ENCODE data around the gene CCNI2. TPM values are rescaled to one million over a fixed set of nuclear protein-coding genes. Genes with fewer than 3 reads are reported as not detected.

Gene CCNI2
- total RNA-seq, 1 experiment from 2014 or later = 1.4 TPM

DNA sequence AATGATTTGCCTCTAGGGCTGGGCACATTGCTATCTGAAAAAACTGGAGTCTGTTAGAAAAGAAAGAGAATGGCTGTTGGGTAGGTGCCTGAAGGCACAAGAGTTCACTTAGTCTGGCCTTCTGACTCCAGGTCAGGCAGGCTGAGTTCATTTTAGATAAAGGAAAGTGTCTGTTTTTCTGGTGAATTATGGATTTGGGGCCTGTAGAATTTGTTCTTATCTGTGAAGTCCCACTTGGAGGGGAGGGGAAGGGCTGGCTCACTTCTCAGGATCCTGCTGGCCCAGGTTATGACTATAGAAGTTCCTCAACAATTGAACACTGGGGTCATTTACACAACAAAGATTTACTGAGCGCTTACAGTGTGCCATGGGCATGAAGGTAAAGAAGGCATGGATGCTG is 41.3 kb downstream of the CCNI2 start:
- Histone ChIP-seq H3K27ac (ENCODE audit: low read depth, low read length) (no peak overlapping the region), H3K4me1 (ENCODE audit: control insufficient read depth in 1 of 2, insufficient read depth in 2 of 2, low read length in 2 of 2) (no peaks in the 10 kb centered on the region), H3K4me3 (replicated peaks in 1 of 2; ENCODE audit: low read depth in 1 of 2, low read length in 2 of 2) (no peak overlapping the region), H4K20me1 (ENCODE audit: insufficient read depth) (no peaks in the 10 kb centered on the region), H3K79me2 (ENCODE audit: insufficient read depth, low read length) (no peaks in the 10 kb centered on the region), H3K9me2 (ENCODE audit: insufficient read depth) (no peaks in the 10 kb centered on the region), H3K9me3 (ENCODE audit: control insufficient read depth in 1 of 2, insufficient read depth in 1 of 2, low read depth in 1 of 2, low read length in 2 of 2) (no peaks in the 10 kb centered on the region), H3K4me2 (ENCODE audit: low read length) (no peak overlapping the region), H3K9ac (ENCODE audit: low read length) (no peak overlapping the region), H2AFZ (ENCODE audit: low read depth, low read length, poor library complexity, severe bottlenecking) (no peak overlapping the region), H3K27me3 (ENCODE audit: insufficient read depth, low read length) (no peaks in the 10 kb centered on the region), H3K36me3 (ENCODE audit: control insufficient read depth in 1 of 2, insufficient read depth in 2 of 2, low read length in 2 of 2) (no peaks in the 10 kb centered on the region)
- intact Hi-C loops (cut with micrococcal nuclease) = no loop called here
- BruUV-seq (replicated peaks) = no TSS peak
- RAD21 ChIA-PET (ENCODE audit: low non-redundant PET in 1 of 2, low total read pairs in 2 of 2, uncharacterized antibody in 2 of 2, unreplicated experiment in 2 of 2) = no interaction called here
- TF ChIP-seq, protein P1, sequence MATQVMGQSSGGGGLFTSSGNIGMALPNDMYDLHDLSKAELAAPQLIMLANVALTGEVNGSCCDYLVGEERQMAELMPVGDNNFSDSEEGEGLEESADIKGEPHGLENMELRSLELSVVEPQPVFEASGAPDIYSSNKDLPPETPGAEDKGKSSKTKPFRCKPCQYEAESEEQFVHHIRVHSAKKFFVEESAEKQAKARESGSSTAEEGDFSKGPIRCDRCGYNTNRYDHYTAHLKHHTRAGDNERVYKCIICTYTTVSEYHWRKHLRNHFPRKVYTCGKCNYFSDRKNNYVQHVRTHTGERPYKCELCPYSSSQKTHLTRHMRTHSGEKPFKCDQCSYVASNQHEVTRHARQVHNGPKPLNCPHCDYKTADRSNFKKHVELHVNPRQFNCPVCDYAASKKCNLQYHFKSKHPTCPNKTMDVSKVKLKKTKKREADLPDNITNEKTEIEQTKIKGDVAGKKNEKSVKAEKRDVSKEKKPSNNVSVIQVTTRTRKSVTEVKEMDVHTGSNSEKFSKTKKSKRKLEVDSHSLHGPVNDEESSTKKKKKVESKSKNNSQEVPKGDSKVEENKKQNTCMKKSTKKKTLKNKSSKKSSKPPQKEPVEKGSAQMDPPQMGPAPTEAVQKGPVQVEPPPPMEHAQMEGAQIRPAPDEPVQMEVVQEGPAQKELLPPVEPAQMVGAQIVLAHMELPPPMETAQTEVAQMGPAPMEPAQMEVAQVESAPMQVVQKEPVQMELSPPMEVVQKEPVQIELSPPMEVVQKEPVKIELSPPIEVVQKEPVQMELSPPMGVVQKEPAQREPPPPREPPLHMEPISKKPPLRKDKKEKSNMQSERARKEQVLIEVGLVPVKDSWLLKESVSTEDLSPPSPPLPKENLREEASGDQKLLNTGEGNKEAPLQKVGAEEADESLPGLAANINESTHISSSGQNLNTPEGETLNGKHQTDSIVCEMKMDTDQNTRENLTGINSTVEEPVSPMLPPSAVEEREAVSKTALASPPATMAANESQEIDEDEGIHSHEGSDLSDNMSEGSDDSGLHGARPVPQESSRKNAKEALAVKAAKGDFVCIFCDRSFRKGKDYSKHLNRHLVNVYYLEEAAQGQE (IDR thresholded peaks at IDR 0.05; ENCODE audit: low read depth) = no peak
- no peak for TF ChIP-seq TCF7L2 (IDR thresholded peaks at IDR 0.05; ENCODE audit: borderline replicate concordance, extremely low read depth, insufficient read depth, insufficient read length)
- no peak for TF ChIP-seq CEBPB (IDR thresholded peaks at IDR 0.05; ENCODE audit: low read depth)
- ATAC-seq (no peak), DNase-seq (ENCODE audit: low read depth, low spot score) (no peak)
- POLR2A ChIA-PET = no interaction called here
- CTCF ChIA-PET = no interaction called here

DNA sequence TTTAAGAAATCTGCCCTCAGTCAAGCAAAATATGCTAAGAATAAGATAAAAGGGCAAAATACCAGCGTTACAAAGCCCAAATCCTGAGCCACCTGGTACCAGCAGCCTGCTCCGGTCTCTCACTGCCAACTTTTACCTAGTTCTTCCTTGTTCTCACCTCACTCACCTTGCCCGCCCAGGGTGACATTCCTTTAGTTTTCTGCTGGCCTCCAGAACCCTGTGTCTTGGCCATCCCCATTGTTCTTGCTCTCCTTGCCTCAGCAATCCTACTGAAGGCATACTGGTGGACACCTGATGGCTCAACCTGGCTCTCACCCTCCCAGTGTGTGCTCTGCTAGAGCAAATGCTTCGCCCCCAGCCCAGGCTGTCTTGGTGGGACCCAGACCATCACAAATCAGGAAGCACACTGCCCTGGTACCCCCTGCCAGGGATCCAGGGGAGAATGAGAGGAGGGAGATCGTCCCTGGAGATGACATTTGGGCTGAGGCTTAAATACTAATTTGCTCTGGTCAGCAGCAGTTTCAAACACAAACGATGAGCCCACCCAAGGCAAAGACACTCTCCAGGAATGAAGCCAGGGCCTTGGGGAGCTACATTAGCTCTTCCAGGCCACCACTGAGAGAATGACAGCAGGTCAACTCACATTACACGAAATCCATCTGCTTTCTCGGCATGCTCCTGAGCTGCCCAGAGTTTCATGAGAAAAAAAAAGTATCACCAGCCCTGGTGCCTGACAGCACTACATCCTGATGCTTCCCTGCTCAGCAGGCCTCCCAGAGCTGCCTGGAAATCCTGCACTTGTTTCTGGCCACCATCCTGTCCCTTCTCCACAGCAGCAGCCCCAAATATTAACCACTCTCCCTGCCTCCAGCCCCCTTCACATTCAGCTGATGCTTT is 42.0 kb downstream of the CCNI2 start:
- ATAC-seq (no peak), DNase-seq (ENCODE audit: low read depth, low spot score) (no peak)
- Histone ChIP-seq H3K9me3 (ENCODE audit: control insufficient read depth in 1 of 2, insufficient read depth in 1 of 2, low read depth in 1 of 2, low read length in 2 of 2) (no peaks in the 10 kb centered on the region), H3K9me2 (ENCODE audit: insufficient read depth) (no peaks in the 10 kb centered on the region), H3K36me3 (ENCODE audit: control insufficient read depth in 1 of 2, insufficient read depth in 2 of 2, low read length in 2 of 2) (no peaks in the 10 kb centered on the region), H3K79me2 (ENCODE audit: insufficient read depth, low read length) (no peaks in the 10 kb centered on the region), H3K9ac (ENCODE audit: low read length) (no peak overlapping the region), H3K4me3 (replicated peaks in 1 of 2; ENCODE audit: low read depth in 1 of 2, low read length in 2 of 2) (no peak overlapping the region), H2AFZ (ENCODE audit: low read depth, low read length, poor library complexity, severe bottlenecking) (no peak overlapping the region), H4K20me1 (ENCODE audit: insufficient read depth) (no peaks in the 10 kb centered on the region), H3K27me3 (ENCODE audit: insufficient read depth, low read length) (no peaks in the 10 kb centered on the region), H3K4me2 (ENCODE audit: low read length) (no peak overlapping the region), H3K4me1 (ENCODE audit: control insufficient read depth in 1 of 2, insufficient read depth in 2 of 2, low read length in 2 of 2) (no peaks in the 10 kb centered on the region), H3K27ac (ENCODE audit: low read depth, low read length) (no peak overlapping the region)
- TF ChIP-seq SP1 (IDR thresholded peaks at IDR 0.05; ENCODE audit: low read depth) = no peak
- TF ChIP-seq, protein P2, sequence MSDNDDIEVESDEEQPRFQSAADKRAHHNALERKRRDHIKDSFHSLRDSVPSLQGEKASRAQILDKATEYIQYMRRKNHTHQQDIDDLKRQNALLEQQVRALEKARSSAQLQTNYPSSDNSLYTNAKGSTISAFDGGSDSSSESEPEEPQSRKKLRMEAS (IDR thresholded peaks at IDR 0.05) = no peak
- no peak for TF ChIP-seq JUND (IDR thresholded peaks at IDR 0.05)
- no peak for TF ChIP-seq POLR2AphosphoS5 (IDR thresholded peaks at IDR 0.05; ENCODE audit: low read depth, low read length)
- TF ChIP-seq, protein P3, sequence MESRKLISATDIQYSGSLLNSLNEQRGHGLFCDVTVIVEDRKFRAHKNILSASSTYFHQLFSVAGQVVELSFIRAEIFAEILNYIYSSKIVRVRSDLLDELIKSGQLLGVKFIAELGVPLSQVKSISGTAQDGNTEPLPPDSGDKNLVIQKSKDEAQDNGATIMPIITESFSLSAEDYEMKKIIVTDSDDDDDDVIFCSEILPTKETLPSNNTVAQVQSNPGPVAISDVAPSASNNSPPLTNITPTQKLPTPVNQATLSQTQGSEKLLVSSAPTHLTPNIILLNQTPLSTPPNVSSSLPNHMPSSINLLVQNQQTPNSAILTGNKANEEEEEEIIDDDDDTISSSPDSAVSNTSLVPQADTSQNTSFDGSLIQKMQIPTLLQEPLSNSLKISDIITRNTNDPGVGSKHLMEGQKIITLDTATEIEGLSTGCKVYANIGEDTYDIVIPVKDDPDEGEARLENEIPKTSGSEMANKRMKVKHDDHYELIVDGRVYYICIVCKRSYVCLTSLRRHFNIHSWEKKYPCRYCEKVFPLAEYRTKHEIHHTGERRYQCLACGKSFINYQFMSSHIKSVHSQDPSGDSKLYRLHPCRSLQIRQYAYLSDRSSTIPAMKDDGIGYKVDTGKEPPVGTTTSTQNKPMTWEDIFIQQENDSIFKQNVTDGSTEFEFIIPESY (IDR thresholded peaks at IDR 0.05; ENCODE audit: extremely low read depth, insufficient replicate concordance, low read length) = no peak
- no peak for TF ChIP-seq ZFX (IDR thresholded peaks at IDR 0.05)
- no peak for TF ChIP-seq ELF1 (IDR thresholded peaks at IDR 0.05; ENCODE audit: borderline replicate concordance, low read depth)
- no peak for TF ChIP-seq YY1 (IDR thresholded peaks at IDR 0.05; ENCODE audit: extremely low read depth, insufficient replicate concordance, low read depth, low read length)
- ChIA-PET RAD21 (ENCODE audit: low non-redundant PET in 1 of 2, low total read pairs in 2 of 2, uncharacterized antibody in 2 of 2, unreplicated experiment in 2 of 2) (no interaction called here), CTCF (no interaction called here), POLR2A (interaction anchor here (0.6 kb wide), 1 partner anchor 1633 kb away, joined by 4 read pairs; no protein-coding TSS in a partner anchor)
- intact Hi-C loops (cut with micrococcal nuclease) = no loop called here
- BruUV-seq (replicated peaks) = no TSS peak
